WI38 (cell line): Measurements from ENCODE around the gene GMDS.

ENCODE experiments used
- H3K4me3 ChIP-seq: 2 replicates; pipeline ENCODE4 v1.5.1; 2011; ENCODE audit warnings: low read depth, mild to moderate bottlenecking, control low read depth, low read length
- TF ChIP-seq, protein P1 (sequence below): IDR thresholded peaks from 2 replicates; pipeline ENCODE4 v1.5.1; 2012; ENCODE audit warnings: low read depth, mild to moderate bottlenecking, control low read depth, low read length

GMDS gene

DNA sequence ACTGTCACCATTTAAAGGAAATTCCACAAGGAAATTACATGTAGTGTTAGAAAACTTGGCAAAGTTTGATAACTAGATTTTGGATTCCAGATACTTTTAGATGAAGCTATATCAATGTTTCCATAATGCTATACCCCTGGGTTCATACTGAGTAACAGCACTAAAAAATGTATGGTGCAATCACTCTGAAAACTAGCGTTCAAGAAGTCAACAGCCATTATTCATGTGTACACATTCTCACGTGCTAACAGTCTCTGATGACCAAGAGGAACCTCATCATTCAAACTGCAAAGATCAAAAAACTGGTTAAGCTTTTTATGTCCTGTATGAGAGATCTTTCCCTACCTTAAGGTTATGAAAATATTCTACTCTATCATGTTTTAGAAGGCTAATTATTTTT, 197.6 kb downstream of the GMDS start:
- H3K4me3 ChIP-seq = no peak overlapping the region
- TF ChIP-seq, protein P1, sequence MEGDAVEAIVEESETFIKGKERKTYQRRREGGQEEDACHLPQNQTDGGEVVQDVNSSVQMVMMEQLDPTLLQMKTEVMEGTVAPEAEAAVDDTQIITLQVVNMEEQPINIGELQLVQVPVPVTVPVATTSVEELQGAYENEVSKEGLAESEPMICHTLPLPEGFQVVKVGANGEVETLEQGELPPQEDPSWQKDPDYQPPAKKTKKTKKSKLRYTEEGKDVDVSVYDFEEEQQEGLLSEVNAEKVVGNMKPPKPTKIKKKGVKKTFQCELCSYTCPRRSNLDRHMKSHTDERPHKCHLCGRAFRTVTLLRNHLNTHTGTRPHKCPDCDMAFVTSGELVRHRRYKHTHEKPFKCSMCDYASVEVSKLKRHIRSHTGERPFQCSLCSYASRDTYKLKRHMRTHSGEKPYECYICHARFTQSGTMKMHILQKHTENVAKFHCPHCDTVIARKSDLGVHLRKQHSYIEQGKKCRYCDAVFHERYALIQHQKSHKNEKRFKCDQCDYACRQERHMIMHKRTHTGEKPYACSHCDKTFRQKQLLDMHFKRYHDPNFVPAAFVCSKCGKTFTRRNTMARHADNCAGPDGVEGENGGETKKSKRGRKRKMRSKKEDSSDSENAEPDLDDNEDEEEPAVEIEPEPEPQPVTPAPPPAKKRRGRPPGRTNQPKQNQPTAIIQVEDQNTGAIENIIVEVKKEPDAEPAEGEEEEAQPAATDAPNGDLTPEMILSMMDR = no peak

DNA sequence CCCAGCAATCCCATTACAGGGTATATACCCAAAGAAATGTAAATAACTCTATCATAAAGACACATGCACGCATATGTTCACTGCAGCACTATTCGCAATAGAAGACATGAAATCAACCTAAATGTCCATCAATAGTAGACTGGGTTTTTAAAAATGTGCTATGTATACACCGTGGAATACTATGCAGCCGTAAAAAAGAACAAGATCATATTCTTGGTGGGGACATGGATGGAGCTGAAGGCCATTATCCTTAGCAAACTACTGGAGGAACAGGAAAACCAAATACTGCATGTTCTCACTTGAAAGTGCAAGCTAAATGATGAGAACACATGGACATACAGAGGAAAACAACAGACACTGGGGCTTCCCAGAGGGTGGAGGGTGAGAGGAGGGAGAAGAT, 201.2 kb downstream of the GMDS start:
- H3K4me3 ChIP-seq = no peak overlapping the region
- TF ChIP-seq, protein P1 = no peak

DNA sequence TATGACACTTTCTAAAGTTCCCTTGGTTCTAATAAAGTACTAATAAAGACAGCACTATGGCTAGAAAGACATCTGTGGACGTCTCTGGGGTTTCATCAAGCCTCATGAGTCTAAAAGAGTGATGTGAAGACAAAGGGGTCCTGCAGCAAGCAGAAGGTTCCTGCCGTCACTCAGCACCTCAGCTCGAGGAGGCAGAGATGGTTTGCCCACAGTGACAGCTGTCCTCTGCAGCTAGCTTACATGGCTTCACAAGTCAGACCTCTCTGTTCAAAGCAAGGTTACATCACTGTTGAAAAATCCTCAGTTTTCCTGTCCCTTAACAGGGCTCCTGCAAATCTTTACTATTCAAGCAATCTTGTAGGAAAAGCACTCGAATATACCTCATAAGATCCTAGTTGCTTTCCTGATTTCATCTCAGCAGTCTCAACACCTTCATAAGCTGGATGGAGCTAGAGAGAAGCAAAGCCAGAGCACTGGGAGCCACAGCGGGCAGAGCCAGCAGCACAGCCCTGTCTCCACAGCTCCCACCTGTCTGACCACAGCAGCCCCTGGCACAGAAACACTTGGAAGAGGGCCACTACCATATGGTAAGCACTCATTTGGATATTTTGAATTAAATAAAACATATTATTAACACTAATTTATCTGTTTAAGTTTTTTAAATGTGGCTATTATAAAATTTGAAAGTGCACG, 202.3 kb downstream of the GMDS start:
- H3K4me3 ChIP-seq = no peak overlapping the region
- TF ChIP-seq, protein P1 = no peak

DNA sequence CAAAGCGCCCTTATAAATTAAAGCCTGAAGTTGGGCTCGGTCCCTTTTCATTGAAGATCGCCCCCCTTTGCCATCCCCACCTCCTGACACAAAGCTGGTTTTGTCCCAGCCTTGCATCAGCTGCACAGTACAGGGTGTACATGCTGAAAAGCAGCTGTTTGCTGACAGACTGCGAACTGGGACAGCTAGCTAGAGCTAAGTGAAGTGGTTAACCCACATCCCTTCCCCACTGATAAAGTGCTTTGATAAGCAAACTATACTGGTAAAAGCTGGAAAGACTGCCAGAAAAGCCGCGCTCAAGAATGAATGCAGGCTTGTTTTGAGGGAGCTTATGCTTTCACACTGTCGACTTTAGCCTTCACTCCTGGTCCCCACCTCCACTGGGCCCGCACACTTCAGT, 207.3 kb downstream of the GMDS start:
- TF ChIP-seq, protein P1 = no peak
- no peak overlapping the region for H3K4me3 ChIP-seq

DNA sequence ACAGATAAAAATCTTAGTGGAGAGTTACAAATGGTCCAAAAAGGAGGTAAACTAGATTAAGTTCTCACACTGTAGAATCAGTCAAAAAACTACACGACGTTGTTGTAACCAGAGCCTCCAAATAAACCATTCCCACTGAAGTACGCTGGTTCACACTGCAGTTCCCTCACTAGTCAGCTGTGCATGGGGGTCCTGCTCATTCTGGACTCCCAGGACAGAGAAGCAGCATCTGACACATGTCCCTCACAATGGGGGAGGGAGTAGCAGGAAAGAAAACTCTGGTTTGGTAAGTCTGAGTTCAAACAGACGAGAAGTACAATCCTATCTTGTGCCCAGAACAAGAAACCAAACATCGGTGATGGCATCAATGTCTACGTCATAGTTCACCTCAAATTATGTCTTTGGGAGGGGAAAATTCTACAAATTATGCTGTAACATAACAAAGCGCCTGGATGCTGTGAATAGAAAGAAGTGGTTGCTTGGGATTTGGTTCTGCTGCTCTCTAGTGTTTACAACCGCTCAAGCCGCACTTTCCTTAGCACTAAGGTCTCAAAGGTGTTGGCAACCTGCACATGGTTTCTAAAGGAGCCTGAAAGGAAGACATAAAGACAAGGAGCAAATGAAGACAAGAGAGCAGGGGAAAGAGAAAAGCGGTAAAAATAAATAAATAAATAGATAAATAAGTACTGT, 208.0 kb downstream of the GMDS start:
- no peak overlapping the region for H3K4me3 ChIP-seq
- TF ChIP-seq, protein P1 = no peak

DNA sequence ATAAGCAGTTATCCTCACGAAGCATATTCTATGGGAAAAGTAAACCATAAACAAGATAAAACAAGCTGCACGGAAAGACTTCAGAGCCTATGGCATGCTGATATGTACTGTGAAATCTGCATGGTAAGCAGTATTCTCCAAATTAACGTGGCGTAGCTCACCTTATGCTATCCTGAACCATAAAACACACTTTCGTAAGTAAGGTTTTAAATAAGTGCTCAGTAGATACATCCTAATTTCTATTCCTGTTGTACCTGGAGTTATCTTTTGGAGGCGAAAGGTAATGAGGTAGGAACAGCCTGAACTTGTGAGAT, 208.7 kb downstream of the GMDS start:
- TF ChIP-seq, protein P1 = no peak
- no peak overlapping the region for H3K4me3 ChIP-seq
